GM12864 (cell line): ENCODE measurements around the gene DVL2.

Experiments
- DNase-seq: peaks from one replicate; pipeline ENCODE4 v3.0.0-alpha.2; 2011; ENCODE audit warnings: low read depth
- H3K4me3 ChIP-seq: 2 replicates; pipeline ENCODE4 v1.5.1; 2011; ENCODE audit warnings: mild to moderate bottlenecking, low read depth, low read length, control low read depth
- TF ChIP-seq, protein P1 (sequence below): IDR thresholded peaks from 2 replicates; pipeline ENCODE4 v1.5.1; 2011; ENCODE audit warnings: low read depth, mild to moderate bottlenecking, moderate library complexity, low read length, control low read depth, inconsistent platforms; ENCODE audit errors: missing control alignments

The DVL2 gene

DNA sequence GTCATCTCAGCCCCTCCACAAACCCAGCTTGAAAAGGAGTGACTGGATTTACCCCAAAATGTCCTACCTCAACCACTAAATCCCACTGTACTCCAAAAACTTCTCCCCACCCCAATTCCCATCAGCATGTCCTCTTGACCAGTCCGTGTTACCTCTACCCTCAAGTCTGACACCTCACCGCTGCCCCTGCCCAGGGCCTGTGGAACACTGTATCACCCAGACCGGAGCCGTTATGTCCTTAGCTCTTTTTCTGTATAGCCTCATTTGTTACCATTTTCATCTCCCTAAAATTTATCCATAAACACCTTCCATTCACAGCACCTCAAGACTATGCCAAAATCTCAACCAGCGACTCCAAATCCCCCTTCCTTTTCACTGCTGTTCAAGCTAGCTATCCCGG is 2.5 kb upstream of the DVL2 start:
- no peak overlapping the region for H3K4me3 ChIP-seq
- no peak for DNase-seq
- TF ChIP-seq, protein P1, sequence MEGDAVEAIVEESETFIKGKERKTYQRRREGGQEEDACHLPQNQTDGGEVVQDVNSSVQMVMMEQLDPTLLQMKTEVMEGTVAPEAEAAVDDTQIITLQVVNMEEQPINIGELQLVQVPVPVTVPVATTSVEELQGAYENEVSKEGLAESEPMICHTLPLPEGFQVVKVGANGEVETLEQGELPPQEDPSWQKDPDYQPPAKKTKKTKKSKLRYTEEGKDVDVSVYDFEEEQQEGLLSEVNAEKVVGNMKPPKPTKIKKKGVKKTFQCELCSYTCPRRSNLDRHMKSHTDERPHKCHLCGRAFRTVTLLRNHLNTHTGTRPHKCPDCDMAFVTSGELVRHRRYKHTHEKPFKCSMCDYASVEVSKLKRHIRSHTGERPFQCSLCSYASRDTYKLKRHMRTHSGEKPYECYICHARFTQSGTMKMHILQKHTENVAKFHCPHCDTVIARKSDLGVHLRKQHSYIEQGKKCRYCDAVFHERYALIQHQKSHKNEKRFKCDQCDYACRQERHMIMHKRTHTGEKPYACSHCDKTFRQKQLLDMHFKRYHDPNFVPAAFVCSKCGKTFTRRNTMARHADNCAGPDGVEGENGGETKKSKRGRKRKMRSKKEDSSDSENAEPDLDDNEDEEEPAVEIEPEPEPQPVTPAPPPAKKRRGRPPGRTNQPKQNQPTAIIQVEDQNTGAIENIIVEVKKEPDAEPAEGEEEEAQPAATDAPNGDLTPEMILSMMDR, result no peak

DNA sequence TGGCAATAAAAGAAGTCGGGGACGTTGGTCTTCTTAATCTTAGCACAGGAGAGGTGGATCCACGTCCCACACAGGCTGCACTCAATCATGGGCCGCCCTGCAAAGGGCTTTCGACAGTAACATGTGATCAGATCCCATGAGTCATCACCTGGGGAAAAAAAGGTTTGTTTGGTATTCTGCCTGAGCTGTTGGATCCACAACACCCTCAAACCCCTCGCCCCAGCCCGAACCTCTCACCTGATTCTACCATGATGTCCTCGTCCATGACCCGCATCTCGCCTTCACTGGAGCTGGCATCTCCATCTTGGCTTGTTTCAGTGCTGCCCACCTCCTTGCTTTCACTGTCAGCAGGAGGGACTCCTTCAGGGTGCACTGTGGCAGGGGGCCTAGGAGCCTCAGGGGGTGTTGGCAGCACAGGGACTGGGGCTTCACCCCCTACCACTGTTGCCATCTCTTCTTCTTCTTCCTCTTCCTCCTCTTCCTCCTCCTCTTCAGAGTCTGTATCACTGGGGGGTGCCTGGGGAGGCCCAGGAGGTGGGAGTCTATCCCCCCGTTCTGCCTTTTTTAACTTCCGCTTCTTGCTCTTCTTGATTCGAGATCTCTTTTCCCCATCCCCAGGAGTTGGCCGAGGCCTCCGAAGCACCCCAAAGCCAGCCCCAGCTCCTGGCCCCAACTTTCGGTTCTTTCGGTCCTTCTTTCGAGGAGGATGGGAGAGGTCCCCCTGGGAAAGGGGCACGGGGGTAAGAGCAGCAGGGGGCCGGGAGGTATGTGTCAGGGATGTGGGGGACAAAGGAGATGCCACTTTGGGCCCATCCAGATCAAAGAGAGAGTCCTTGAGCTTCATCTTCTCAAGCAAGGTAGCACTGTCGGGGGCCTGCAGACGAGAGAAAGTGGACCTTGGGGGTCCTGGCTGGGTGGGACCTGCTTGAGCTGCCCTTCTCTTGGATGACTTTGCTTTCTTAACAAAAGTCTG is 1.7 kb upstream of the DVL2 start:
- DNase-seq, result no peak
- no peak overlapping the region for H3K4me3 ChIP-seq
- TF ChIP-seq, protein P1, result no peak

DNA sequence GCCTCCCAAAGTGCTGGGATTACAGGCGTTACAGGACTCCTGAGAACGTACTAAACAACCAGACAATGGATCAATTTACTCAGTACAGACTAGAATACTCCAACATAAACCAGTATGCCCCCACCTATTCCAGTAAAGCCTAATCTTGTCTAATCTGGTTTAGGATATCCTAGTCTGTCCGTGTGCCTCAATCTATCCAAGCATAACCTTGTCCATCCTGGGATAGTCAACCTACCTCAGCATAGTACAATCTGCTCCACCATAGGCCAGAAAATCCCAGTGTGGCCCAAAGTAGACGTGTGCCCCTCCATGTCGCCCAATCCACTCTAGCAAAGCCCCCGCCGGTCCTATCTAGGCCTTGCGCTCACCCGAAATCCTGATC is 625 bp downstream of the DVL2 start:
- TF ChIP-seq, protein P1, result no peak
- peak overlapping the region; percentile 92 for H3K4me3 ChIP-seq
- DNase-seq, result no peak

DNA sequence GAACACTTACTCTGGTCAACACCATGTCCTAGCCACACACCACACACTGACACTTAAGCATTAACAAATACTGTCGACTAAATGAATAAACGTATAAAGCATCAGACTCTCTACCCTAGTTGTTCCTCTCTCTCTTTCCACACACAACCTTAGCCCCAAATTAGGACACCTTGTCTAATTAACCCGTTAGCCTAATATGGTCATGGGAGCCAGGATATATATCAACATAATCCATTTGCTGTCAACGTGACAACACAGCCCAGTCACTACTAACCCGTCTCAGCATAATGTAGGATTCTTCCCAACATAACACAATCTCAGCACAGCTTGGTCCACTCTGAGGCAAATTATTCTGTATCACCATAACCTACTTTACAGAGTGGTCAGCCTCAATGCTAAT is 2.2 kb downstream of the DVL2 start:
- peak overlapping the region; percentile 14; the same call in 1 of the 2 replicates for H3K4me3 ChIP-seq
- TF ChIP-seq, protein P1, result no peak
- no peak for DNase-seq

DNA sequence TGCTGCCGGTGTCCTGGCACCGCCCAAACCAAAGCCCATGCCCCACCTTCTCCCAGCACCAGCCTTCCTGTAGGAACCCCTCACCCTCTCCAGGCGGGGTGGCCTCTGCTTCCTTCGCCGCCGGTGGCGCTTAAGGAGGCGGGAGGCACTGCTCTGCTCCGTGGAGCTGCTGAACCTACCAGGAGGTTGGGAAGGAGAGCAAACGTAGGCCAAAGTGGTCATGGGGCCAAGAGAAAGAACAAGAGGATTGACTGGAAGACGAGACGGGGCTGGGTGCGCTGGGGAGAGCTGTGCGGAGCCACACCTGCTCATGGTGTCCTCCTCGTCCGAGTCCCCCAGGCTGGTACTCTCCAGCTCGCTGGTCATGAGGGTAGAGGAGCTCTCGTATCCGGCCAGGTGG is 4.8 kb downstream of the DVL2 start:
- H3K4me3 ChIP-seq, result no peak overlapping the region
- no peak for DNase-seq
- TF ChIP-seq, protein P1, result no peak

DNA sequence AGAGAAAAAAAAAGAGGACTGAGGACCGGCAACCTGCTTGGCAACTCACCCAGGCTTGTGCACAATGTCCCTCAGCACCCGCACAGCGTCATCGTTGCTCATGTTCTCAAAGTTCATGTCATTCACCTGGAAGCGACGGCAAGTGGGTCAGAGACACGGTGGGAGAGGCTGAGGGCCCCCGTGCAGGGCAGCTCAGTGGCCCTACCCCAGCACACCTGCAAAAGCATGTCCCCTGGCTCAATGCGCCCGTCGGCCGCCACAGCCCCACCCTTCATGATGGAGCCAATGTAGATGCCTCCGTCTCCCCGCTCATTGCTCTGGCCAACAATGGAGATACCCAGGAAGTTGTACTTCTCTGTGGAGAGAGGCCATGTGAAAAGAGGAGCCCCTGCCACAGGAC is 5.4 kb downstream of the DVL2 start:
- DNase-seq, result no peak
- TF ChIP-seq, protein P1, result no peak
- H3K4me3 ChIP-seq, result no peak overlapping the region
